Loucy (cell line): ENCODE measurements around the gene EFHB.
"Not testable (repeated sequence)": the region's sequence is repeated elsewhere in the genome, so short reads cannot be mapped to it uniquely, and the experiment has no call there.

Experiments
- H2AFZ ChIP-seq: fragments of 200-600 bp; sonication (generic); 2 replicates; pipeline ENCODE4 v1.6.0; 2016; ENCODE audit warnings: antibody characterized with exemption, mild to moderate bottlenecking, low read length, moderate library complexity
- H3F3A ChIP-seq: fragments of 200-600 bp; 2 replicates; pipeline ENCODE4 v1.6.0; 2016; ENCODE audit warnings: antibody characterized with exemption, low read depth, mild to moderate bottlenecking
- H3K27me3 ChIP-seq: fragments of 200-600 bp; sonication (generic); 2 replicates; pipeline ENCODE4 v1.6.1; 2014; ENCODE audit warnings: low read length, mild to moderate bottlenecking; ENCODE audit not compliant: insufficient read depth, poor library complexity, severe bottlenecking
- H3K36me3 ChIP-seq: fragments of 200-600 bp; sonication (generic); 2 replicates; pipeline ENCODE4 v1.6.1; 2016; ENCODE audit warnings: low read length; ENCODE audit not compliant: insufficient read depth
- H3K4me1 ChIP-seq: fragments of 200-600 bp; sonication (generic); 2 replicates; pipeline ENCODE4 v1.5.1; 2014; ENCODE audit warnings: low read length, mild to moderate bottlenecking; ENCODE audit not compliant: insufficient read depth, poor library complexity, severe bottlenecking
- H3K4me2 ChIP-seq: fragments of 200-600 bp; sonication (generic); 2 replicates; pipeline ENCODE4 v1.6.0; 2014; ENCODE audit warnings: antibody characterized with exemption, low read length, low read depth, mild to moderate bottlenecking; ENCODE audit not compliant: poor library complexity, severe bottlenecking
- H3K4me3 ChIP-seq: fragments of 200-600 bp; sonication (generic); 2 replicates; pipeline ENCODE4 v1.5.1; 2014; ENCODE audit warnings: low read length, mild to moderate bottlenecking, mixed read lengths; ENCODE audit not compliant: poor library complexity, severe bottlenecking
- H3K79me2 ChIP-seq: fragments of 200-600 bp; sonication (generic); 2 replicates; pipeline ENCODE4 v1.6.1; 2014; ENCODE audit warnings: low read length; ENCODE audit not compliant: insufficient read depth
- H3K9ac ChIP-seq: fragments of 200-600 bp; sonication (generic); 2 replicates; pipeline ENCODE4 v1.6.0; 2014; ENCODE audit warnings: mild to moderate bottlenecking, low read depth, low read length, moderate library complexity; ENCODE audit not compliant: poor library complexity, severe bottlenecking
- H3K9me2 ChIP-seq: fragments of 200-600 bp; sonication (generic); replicated peaks from 2 replicates; pipeline ENCODE4 v1.6.1; 2016; ENCODE audit warnings: low read depth, low read length, mixed read lengths
- H3K9me3 ChIP-seq: fragments of 200-600 bp; sonication (generic); 2 replicates; pipeline ENCODE4 v1.6.1; 2014; ENCODE audit warnings: mild to moderate bottlenecking, antibody characterized with exemption, low read length, low read depth; ENCODE audit not compliant: insufficient read depth
- H4K20me1 ChIP-seq: fragments of 200-600 bp; sonication (generic); 2 replicates; pipeline ENCODE4 v1.6.0; 2014; ENCODE audit warnings: antibody characterized with exemption, low read length, mild to moderate bottlenecking; ENCODE audit not compliant: insufficient read depth, poor library complexity, severe bottlenecking
- CTCF ChIP-seq: fragments of 200-600 bp; sonication (generic); conservative IDR thresholded peaks from 2 replicates; pipeline ENCODE4 v1.5.1; 2014; ENCODE audit warnings: mild to moderate bottlenecking, antibody characterized with exemption, low read length
- EZH2phosphoT487 ChIP-seq: fragments of 200-600 bp; IDR thresholded peaks from 2 replicates; pipeline ENCODE4 v1.6.1; 2018; ENCODE audit warnings: antibody characterized with exemption, mild to moderate bottlenecking, moderate library complexity, borderline replicate concordance

EFHB gene

GRCh38 chr3:19960696-19961095 lies 26.7 kb upstream of the EFHB start:
- peaks cover 98% of the 10 kb centered on the region for H3K79me2 ChIP-seq
- H3K9me3 ChIP-seq = no peaks in the 10 kb centered on the region
- H3K36me3 ChIP-seq = peaks cover 12% of the 10 kb centered on the region; the same call in 1 of the 2 replicates

GRCh38 chr3:19959505-19959904 lies 25.5 kb upstream of the EFHB start:
- Histone ChIP-seq H3K9me3 (no peaks in the 10 kb centered on the region), H3K4me1 (peaks cover 9% of the 10 kb centered on the region), H3K9ac (no peak overlapping the region), H3K36me3 (peaks cover 13% of the 10 kb centered on the region; the same call in 1 of the 2 replicates), H3K27me3 (no peaks in the 10 kb centered on the region), H3K79me2 (peaks cover 98% of the 10 kb centered on the region), H3K4me3 (no peak overlapping the region), H3K4me2 (no peak overlapping the region), H4K20me1 (peaks cover 62% of the 10 kb centered on the region), H3K9me2 (no peaks in the 10 kb centered on the region), H2AFZ (no peak overlapping the region), H3F3A (no peaks in the 10 kb centered on the region)
- no peak for TF ChIP-seq EZH2phosphoT487
- no peak for TF ChIP-seq CTCF

More at GRCh38 chr3:19960696-19961095, 26.7 kb upstream of the EFHB start:
- Histone ChIP-seq H3K4me2 (no peak overlapping the region), H2AFZ (no peak overlapping the region), H3F3A (no peaks in the 10 kb centered on the region), H3K9me2 (no peaks in the 10 kb centered on the region), H4K20me1 (peaks cover 53% of the 10 kb centered on the region), H3K27me3 (no peaks in the 10 kb centered on the region), H3K4me3 (no peak overlapping the region), H3K9ac (no peak overlapping the region), H3K4me1 (peaks cover 7% of the 10 kb centered on the region)
- TF ChIP-seq EZH2phosphoT487 = no peak
- no peak for TF ChIP-seq CTCF

GRCh38 chr3:19957354-19957753 lies 23.3 kb upstream of the EFHB start:
- H3K4me3 ChIP-seq, H3F3A ChIP-seq, H3K27me3 ChIP-seq, H3K9me2 ChIP-seq, H3K9me3 ChIP-seq, H3K9ac ChIP-seq, H2AFZ ChIP-seq: not testable (repeated sequence)
- Histone ChIP-seq H4K20me1 (peaks cover 63% of the 10 kb centered on the region), H3K4me1 (peaks cover 22% of the 10 kb centered on the region), H3K36me3 (peaks cover 14% of the 10 kb centered on the region; the same call in 1 of the 2 replicates), H3K79me2 (peaks cover 98% of the 10 kb centered on the region), H3K4me2 (peak overlapping the region; percentile 17)

- Histone ChIP-seq H3K4me1 (peaks cover 37% of the 10 kb centered on the region), H3K4me3 (peak overlapping the region; percentile 8), H3K4me2 (peak overlapping the region; percentile 83), H3F3A (no peaks in the 10 kb centered on the region), H3K9ac (no peak overlapping the region), H3K27me3 (no peaks in the 10 kb centered on the region), H3K36me3 (peaks cover 21% of the 10 kb centered on the region), H2AFZ (no peak overlapping the region), H3K9me2 (no peaks in the 10 kb centered on the region), H3K79me2 (peaks cover 98% of the 10 kb centered on the region), H4K20me1 (peaks cover 76% of the 10 kb centered on the region), H3K9me3 (no peaks in the 10 kb centered on the region)
- TF ChIP-seq CTCF (no peak), EZH2phosphoT487 (no peak)
Measured at GRCh38 chr3:19954676-19955075, 20.7 kb upstream of the EFHB start.
